Activated T-helper 2 cell treated with anti-CD3 and anti-CD28 coated beads, Interferon-gamma antibody, Interleukin-2, Interleukin-4, amounts not matched to agents 10 μg/mL and 5 μg/mL and 100 μg/mL, durations not matched to agents 14 hours and 24 hours and 36 hours (primary cell): Measurements from ENCODE around the gene ENO2. TPM values are rescaled to one million over a fixed set of nuclear protein-coding genes. Genes with fewer than 3 reads are reported as not detected.
"Not testable (repeated sequence)": the region's sequence is repeated elsewhere in the genome, so short reads cannot be mapped to it uniquely, and the experiment has no call there.

Experiments
- DNase-seq: peaks from one replicate; pipeline ENCODE4 v3.0.0; 2021; ENCODE audit warnings: low spot score
- H3K27ac Mint-ChIP-seq: one replicate; pipeline ENCODE4 v1.8.0; 2021; ENCODE audit warnings: mixed read lengths
- H3K27me3 Mint-ChIP-seq: one replicate; pipeline ENCODE4 v1.8.0; 2021; ENCODE audit warnings: low read depth, mixed read lengths
- H3K36me3 Mint-ChIP-seq: one replicate; pipeline ENCODE4 v1.8.0; 2021; ENCODE audit warnings: low read depth, mixed read lengths
- H3K4me1 Mint-ChIP-seq: one replicate; pipeline ENCODE4 v1.8.0; 2021; ENCODE audit warnings: low read depth, mixed read lengths
- H3K4me3 Mint-ChIP-seq: one replicate; pipeline ENCODE4 v1.8.0; 2021; ENCODE audit warnings: low read depth, mild to moderate bottlenecking, moderate library complexity, mixed read lengths
- H3K9me3 Mint-ChIP-seq: one replicate; pipeline ENCODE4 v1.8.0; 2021; ENCODE audit warnings: mixed read lengths
- intact Hi-C: fragments of 100-400 bp; cut with micrococcal nuclease; formaldehyde crosslinking; loops from one replicate; pipeline ENCODE4 v1.15.1; 2023
- total RNA-seq: library from RNA; stranded (reverse); gene quantifications from 2 replicates; pipeline ENCODE4 v1.2.3, GENCODE V29; 2022

ENO2 gene
- total RNA-seq, 1 donor from 2014 or later: 235 TPM

DNA sequence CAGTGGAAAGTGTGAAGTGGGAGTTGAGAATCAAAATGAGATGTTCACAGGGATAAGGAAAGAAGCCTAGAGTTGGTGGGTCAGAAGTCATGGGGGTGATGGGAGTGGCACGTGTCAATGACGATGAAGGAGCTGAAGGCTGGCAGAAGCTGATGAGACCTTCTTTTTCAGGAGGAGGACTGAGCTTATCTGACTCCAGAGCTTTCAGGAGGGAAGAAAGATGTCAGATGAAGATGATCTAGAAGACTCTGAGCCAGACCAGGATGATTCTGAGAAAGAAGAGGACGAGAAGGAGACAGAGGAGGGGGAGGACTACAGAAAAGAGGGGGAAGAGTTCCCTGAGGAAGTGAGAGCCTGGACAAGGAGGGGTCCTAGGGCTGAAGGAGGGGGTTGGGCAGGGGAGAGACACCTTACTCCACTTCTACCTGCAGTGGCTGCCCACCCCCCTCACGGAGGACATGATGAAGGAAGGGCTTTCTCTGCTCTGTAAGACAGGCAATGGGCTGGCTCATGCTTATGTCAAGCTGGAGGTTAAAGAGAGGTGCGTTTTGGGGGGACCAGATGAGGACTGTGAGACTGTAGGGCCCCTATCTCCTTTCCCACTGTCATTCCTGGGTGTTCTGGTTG, 8.9 kb upstream of the ENO2 start:
- Mint-ChIP-seq H3K27me3 (no peaks in the 10 kb centered on the region), H3K4me1 (peaks cover 2% of the 10 kb centered on the region), H3K36me3 (no peaks in the 10 kb centered on the region), H3K27ac (no peak overlapping the region), H3K9me3 (no peaks in the 10 kb centered on the region), H3K4me3 (no peak overlapping the region)
- intact Hi-C loops: no loop called here
- DNase-seq: no peak

DNA sequence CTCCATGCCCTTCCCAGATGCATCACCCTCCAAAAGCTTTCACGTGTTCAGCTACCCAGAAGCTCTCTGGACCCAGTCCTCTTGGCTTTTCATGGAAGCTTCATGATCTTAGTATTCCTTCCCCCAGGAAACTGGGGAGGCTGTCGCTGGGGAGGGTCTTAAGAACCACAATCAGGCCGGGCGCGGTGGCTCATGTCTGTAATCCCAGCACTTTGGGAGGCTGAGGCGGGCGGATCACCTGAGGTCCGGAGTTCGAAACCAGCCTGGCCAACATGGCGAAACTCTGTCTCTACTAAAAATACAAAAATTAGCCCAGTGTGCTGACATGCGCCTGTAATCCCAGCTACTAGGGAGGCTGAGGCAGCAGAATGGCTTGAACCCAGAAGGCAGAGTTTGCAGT, 6.2 kb upstream of the ENO2 start:
- H3K27ac Mint-ChIP-seq, H3K4me3 Mint-ChIP-seq, H3K9me3 Mint-ChIP-seq, H3K27me3 Mint-ChIP-seq, intact Hi-C loops, H3K36me3 Mint-ChIP-seq, DNase-seq, H3K4me1 Mint-ChIP-seq: not testable (repeated sequence)

DNA sequence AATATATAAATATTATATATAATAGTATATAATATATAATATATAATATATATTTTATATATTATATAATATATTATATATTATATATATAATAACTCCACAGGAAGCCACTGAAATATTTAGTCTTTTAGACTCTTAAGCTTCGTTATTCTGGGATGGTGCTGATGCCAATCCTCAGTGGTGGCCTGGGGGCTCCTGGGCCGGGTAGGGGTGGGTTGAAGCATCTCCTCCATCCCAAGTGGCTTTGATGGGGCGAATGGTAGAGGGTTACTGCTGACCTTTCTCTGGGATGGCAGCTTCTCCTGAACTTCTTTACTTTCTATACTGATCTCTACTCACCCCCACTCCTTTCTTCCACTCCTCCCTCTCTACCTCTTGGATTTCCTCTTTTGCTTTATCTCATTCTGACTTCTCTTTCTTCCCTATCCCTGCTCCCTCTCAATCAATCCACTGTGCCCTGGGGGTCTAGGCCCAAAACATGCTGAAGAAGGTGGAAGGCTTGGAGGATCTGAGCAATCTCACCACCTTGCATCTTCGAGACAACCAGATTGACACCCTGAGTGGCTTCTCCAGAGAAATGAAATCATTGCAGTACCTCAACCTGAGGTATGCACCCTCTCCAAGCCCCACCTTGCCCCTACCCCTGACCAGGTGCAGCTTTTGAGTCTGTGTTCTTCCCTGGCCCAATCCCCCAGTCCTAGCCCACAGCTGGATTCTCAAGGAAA, 4.8 kb upstream of the ENO2 start:
- no peaks in the 10 kb centered on the region for H3K27me3 Mint-ChIP-seq
- H3K27ac Mint-ChIP-seq: no peak overlapping the region
- DNase-seq: no peak
- intact Hi-C loops: no loop called here
- H3K4me3 Mint-ChIP-seq: no peak overlapping the region
- H3K9me3 Mint-ChIP-seq: no peaks in the 10 kb centered on the region
- no peaks in the 10 kb centered on the region for H3K36me3 Mint-ChIP-seq
- H3K4me1 Mint-ChIP-seq: peaks cover 9% of the 10 kb centered on the region

DNA sequence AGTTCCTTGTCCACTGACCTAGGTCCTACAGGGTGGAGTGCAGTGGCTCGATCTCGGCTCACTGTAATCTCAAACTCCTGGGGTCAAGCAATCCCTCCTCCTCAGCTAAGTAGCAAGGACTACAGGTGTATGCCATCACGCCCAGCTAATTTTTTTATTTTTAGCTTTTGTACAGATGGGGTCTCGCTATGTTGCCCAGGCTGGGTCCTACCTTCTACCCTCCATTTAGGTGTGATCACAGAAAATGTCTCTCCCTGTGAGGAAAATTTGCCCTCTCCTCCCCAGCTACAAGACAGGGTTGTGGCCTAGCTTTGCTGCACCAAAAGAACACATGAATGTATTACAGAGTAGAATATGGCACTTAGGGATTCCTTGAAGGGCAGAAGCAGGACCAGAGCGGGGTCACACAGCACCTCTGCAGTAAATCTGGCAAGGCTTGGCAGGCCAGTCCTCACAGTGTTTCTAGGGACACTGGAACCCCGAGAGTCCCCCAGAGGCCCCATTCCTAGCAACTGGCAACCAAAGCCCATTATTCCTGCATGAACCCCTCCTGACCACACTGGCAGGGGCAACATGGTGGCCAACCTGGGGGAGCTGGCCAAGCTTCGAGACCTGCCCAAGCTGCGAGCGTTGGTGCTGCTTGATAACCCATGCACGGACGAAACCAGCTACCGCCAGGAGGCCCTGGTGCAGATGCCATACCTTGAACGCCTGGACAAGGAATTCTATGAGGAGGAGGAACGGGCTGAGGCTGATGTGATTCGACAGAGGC, 2.0 kb upstream of the ENO2 start:
- no peaks in the 10 kb centered on the region for H3K27me3 Mint-ChIP-seq
- H3K4me3 Mint-ChIP-seq: peak overlapping the region; percentile 68
- H3K9me3 Mint-ChIP-seq: no peaks in the 10 kb centered on the region
- peaks cover 17% of the 10 kb centered on the region for H3K36me3 Mint-ChIP-seq
- intact Hi-C loops: no loop called here
- peak overlapping the region; percentile 78 for H3K27ac Mint-ChIP-seq
- peaks cover 20% of the 10 kb centered on the region for H3K4me1 Mint-ChIP-seq
- DNase-seq: no peak

DNA sequence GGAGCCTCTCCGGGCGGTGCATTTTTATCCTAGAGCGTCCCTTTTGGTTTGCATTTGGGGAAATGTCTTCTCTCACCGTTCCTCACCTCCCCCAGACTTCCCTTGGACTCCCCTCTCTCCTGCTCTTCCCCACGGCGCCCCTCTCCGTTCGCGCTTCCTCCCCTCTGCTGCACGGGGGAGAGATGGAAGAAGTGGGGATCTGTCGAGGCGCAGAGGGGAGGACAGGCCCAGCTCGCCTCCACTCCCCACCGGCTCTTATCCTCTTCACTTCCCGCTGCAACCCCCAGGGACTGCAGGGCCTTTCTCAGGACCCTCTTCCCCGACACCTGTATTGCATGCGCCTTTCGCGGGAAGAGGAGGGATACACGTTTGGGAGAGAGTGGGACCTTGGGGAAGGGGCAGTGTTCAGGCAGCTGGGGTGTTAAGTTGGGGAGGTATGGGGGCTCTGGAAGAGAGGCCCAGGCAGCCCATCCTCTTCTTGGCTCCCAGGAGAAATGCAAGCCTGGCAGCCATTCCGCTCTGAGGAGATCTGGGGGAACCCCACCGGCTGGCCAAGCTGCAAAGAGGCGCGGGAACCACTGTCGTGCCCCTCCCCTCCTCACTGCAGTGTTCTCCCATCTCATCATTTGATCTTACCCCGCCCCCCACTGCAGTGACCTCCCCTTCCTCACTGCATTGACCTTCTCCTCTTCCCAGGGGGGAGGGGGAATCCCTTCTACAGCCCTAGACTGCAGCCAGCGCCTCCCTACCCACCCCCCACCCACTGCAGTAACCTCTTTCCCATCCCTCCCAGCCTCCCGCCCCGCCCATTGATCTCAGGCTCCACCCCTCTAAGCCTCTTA, 788 bp downstream of the ENO2 start:
- Mint-ChIP-seq H3K9me3 (no peaks in the 10 kb centered on the region), H3K4me1 (peaks cover 28% of the 10 kb centered on the region), H3K36me3 (peaks cover 38% of the 10 kb centered on the region), H3K27me3 (no peaks in the 10 kb centered on the region), H3K27ac (peak overlapping the region; percentile 77), H3K4me3 (peak overlapping the region; percentile 93)
- intact Hi-C loops: loop anchor here (1.0 to 2.0 kb wide), 2 partner anchors 11 to 42 kb away; partner anchors contain the start of genes LRRC23 and SPSB2
- DNase-seq: no peak

DNA sequence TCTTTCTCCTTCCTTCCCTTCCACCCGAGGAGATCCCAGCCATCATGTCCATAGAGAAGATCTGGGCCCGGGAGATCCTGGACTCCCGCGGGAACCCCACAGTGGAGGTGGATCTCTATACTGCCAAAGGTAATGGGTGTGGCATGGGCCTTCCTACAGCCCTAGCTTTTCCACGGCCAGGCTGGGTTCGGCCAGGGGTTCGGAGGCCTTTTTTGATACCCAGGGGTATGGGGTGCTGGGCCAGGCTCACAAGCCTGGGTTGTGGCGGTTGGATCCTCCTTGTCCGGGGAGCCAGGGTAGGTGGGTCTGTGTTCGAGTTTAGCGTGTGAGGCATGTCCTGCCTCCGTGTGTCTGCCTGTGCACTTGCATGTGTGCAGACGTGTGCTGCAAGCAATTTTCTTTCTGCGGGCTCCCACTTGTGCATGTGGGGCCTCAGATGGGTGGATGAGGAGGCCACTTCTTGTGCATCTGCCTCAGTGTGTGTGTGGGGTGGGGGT, 1.5 kb downstream of the ENO2 start:
- DNase-seq: no peak
- intact Hi-C loops: loop anchor here (2.0 kb wide), 1 partner anchor 43 kb away; the partner anchor contains the start of gene SPSB2
- H3K27me3 Mint-ChIP-seq: no peaks in the 10 kb centered on the region
- no peaks in the 10 kb centered on the region for H3K9me3 Mint-ChIP-seq
- H3K4me1 Mint-ChIP-seq: peaks cover 28% of the 10 kb centered on the region
- peak overlapping the region; percentile 77 for H3K27ac Mint-ChIP-seq
- H3K4me3 Mint-ChIP-seq: peak overlapping the region; percentile 93
- peaks cover 39% of the 10 kb centered on the region for H3K36me3 Mint-ChIP-seq

DNA sequence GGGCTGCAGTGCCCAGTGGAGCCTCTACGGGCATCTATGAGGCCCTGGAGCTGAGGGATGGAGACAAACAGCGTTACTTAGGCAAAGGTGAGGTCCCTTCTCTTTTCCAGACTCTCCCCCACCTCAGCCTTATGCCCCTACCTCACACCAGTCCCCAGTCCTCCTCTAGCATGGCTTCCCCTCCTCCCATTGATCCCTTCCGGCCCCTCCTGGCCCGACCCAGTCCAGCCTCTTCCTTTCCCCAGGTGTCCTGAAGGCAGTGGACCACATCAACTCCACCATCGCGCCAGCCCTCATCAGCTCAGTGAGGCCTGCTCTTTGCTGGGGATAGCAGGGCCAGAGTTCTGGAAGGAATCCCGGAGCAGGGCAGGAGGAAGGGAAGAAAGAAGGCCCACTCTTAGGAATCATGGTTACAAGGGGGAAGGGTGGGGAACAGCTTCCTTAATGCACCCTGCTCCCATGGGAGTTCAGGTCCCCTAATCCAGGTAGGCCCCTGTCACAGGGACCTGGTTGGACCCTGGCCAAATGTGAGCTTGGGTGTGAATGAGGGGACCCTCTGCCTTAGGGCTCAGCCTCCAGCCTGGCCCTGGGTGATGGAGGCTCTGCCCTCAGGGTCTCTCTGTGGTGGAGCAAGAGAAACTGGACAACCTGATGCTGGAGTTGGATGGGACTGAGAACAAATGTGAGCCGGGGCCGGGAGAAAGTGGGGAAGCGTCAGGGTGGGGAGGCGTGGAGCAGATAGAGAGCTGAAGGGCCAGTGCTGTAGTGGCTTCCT, 2.2 kb downstream of the ENO2 start:
- Mint-ChIP-seq H3K27me3 (no peaks in the 10 kb centered on the region), H3K36me3 (peaks cover 45% of the 10 kb centered on the region), H3K9me3 (no peaks in the 10 kb centered on the region), H3K4me1 (peaks cover 28% of the 10 kb centered on the region), H3K4me3 (peak overlapping the region; percentile 93), H3K27ac (peak overlapping the region; percentile 60)
- DNase-seq: no peak
- intact Hi-C loops: no loop called here

DNA sequence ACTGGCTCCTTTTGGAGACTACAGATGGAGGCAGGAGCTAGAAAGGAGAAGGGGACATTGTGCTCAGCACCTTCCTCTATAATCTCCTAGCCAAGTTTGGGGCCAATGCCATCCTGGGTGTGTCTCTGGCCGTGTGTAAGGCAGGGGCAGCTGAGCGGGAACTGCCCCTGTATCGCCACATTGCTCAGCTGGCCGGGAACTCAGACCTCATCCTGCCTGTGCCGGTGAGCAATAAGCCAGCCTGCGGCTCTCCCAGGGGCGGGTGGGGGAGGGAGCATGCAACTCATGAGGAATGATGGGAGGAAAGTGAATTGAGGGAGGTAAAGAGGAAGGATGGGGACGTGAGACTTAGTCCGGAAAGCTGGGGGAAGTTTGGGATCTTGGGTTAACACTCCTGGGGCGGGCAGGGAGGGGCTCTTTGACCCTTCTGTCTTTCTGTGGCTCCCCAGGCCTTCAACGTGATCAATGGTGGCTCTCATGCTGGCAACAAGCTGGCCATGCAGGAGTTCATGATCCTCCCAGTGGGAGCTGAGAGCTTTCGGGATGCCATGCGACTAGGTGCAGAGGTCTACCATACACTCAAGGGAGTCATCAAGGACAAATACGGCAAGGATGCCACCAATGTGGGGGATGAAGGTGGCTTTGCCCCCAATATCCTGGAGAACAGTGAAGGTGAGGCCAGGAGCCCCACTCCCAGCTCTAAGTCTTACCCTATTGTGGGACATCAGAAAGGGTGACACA, 3.3 kb downstream of the ENO2 start:
- no peak for DNase-seq
- intact Hi-C loops: no loop called here
- Mint-ChIP-seq H3K27ac (no peak overlapping the region), H3K27me3 (no peaks in the 10 kb centered on the region), H3K9me3 (no peaks in the 10 kb centered on the region), H3K4me3 (no peak overlapping the region), H3K4me1 (peaks cover 28% of the 10 kb centered on the region), H3K36me3 (peaks cover 53% of the 10 kb centered on the region)

DNA sequence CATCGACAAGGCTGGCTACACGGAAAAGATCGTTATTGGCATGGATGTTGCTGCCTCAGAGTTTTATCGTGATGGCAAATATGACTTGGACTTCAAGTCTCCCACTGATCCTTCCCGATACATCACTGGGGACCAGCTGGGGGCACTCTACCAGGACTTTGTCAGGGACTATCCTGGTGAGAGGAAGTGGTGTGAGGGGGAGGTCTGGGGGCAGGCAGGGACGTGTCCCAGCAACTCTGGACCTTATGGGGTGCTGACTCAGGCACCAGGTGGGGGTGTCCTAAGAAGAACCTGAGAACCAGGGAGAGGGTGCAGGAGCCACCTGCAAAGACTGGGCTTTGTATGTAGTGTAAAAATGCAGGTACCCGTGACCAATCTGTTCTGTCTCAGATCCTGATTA, 5.2 kb downstream of the ENO2 start:
- H3K27me3 Mint-ChIP-seq: no peaks in the 10 kb centered on the region
- intact Hi-C loops: no loop called here
- H3K36me3 Mint-ChIP-seq: peaks cover 69% of the 10 kb centered on the region
- H3K9me3 Mint-ChIP-seq: no peaks in the 10 kb centered on the region
- DNase-seq: no peak
- peak overlapping the region; percentile 45 for H3K27ac Mint-ChIP-seq
- H3K4me3 Mint-ChIP-seq: no peak overlapping the region
- H3K4me1 Mint-ChIP-seq: peaks cover 31% of the 10 kb centered on the region

DNA sequence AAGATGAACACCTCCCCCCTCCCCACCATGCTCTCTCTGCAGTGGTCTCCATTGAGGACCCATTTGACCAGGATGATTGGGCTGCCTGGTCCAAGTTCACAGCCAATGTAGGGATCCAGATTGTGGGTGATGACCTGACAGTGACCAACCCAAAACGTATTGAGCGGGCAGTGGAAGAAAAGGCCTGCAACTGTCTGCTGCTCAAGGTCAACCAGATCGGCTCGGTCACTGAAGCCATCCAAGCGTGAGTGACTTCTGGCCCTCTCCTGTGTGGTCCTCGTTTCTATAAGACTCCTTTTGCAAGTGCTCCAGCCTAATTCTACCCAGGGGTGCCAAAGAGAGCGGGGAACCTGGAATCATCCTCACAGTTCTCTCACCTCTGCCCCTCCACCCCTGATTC, 7.2 kb downstream of the ENO2 start:
- H3K27me3 Mint-ChIP-seq: no peaks in the 10 kb centered on the region
- H3K4me3 Mint-ChIP-seq: no peak overlapping the region
- peaks cover 62% of the 10 kb centered on the region for H3K36me3 Mint-ChIP-seq
- H3K27ac Mint-ChIP-seq: no peak overlapping the region
- intact Hi-C loops: no loop called here
- H3K4me1 Mint-ChIP-seq: peaks cover 35% of the 10 kb centered on the region
- H3K9me3 Mint-ChIP-seq: no peaks in the 10 kb centered on the region
- no peak for DNase-seq
